GM23338 (cell line): Measurements from ENCODE around the gene ST8SIA4. TPM values are rescaled to one million over a fixed set of nuclear protein-coding genes. Genes with fewer than 3 reads are reported as not detected.

Experiments used
- ATAC-seq: fragments of 200-7000 bp; cut with Tn5 transposase; 3 replicates; pipeline ENCODE4 v1.9.1; 2020
- DNase-seq: peaks from one replicate; pipeline ENCODE4 v3.0.0-alpha.2; 2015; ENCODE audit warnings: low spot score
- H2AFZ ChIP-seq: fragments of 200-600 bp; sonication (generic); 2 replicates; pipeline ENCODE4 v1.8.0; 2016; ENCODE audit warnings: antibody characterized with exemption, mild to moderate bottlenecking, moderate library complexity
- H3F3A ChIP-seq: fragments of 200-600 bp; sonication (generic); replicated peaks from 2 replicates; pipeline ENCODE4 v1.8.0; 2017; ENCODE audit warnings: antibody characterized with exemption, mixed run types, low read depth
- H3K27ac ChIP-seq: fragments of 200-600 bp; sonication (generic); 2 replicates; pipeline ENCODE4 v1.6.1; 2016; ENCODE audit warnings: low read depth
- H3K27me3 ChIP-seq: fragments of 200-600 bp; sonication (generic); 2 replicates; pipeline ENCODE4 v1.8.0; 2016; ENCODE audit warnings: mild to moderate bottlenecking, mixed run types, moderate library complexity; ENCODE audit not compliant: insufficient read depth
- H3K36me3 ChIP-seq: fragments of 200-600 bp; sonication (generic); 2 replicates; pipeline ENCODE4 v1.8.0; 2016; ENCODE audit warnings: mild to moderate bottlenecking; ENCODE audit not compliant: insufficient read depth
- H3K4me1 ChIP-seq: fragments of 200-600 bp; sonication (generic); 2 replicates; pipeline ENCODE4 v1.8.0; 2016; ENCODE audit warnings: mild to moderate bottlenecking, moderate library complexity; ENCODE audit not compliant: insufficient read depth
- H3K4me2 ChIP-seq: fragments of 200-600 bp; sonication (generic); 2 replicates; pipeline ENCODE4 v1.7.1; 2017; ENCODE audit warnings: mixed run types
- H3K4me3 ChIP-seq: fragments of 200-600 bp; sonication (generic); 2 replicates; pipeline ENCODE4 v1.6.1; 2016; ENCODE audit warnings: mixed run types
- H3K79me2 ChIP-seq: fragments of 200-600 bp; sonication (generic); replicated peaks from 2 replicates; pipeline ENCODE4 v1.8.0; 2017; ENCODE audit warnings: mild to moderate bottlenecking; ENCODE audit not compliant: insufficient read depth
- H3K9me2 ChIP-seq: fragments of 200-600 bp; sonication (generic); 2 replicates; pipeline ENCODE4 v1.8.0; 2017; ENCODE audit not compliant: insufficient read depth
- H4K20me1 ChIP-seq: fragments of 200-600 bp; sonication (generic); replicated peaks from 2 replicates; pipeline ENCODE4 v1.8.0; 2017; ENCODE audit warnings: mild to moderate bottlenecking; ENCODE audit not compliant: insufficient read depth
- H3K27ac Mint-ChIP-seq: 2 replicates; pipeline ENCODE4 v1.8.0; 2020; ENCODE audit warnings: inconsistent platforms, mild to moderate bottlenecking, moderate library complexity, mixed read lengths
- H3K27me3 Mint-ChIP-seq: 3 replicates; pipeline ENCODE4 v1.8.0; 2022; ENCODE audit warnings: low read depth, mild to moderate bottlenecking, moderate library complexity, mixed read lengths, inconsistent platforms; ENCODE audit not compliant: insufficient read depth, poor library complexity
- H3K36me3 Mint-ChIP-seq: 3 replicates; pipeline ENCODE4 v1.8.0; 2021; ENCODE audit warnings: low read depth, mild to moderate bottlenecking, inconsistent platforms, moderate library complexity, mixed read lengths
- H3K4me1 Mint-ChIP-seq: 3 replicates; pipeline ENCODE4 v1.8.0; 2020; ENCODE audit warnings: mild to moderate bottlenecking, inconsistent platforms, mixed read lengths
- H3K4me3 Mint-ChIP-seq: 3 replicates; pipeline ENCODE4 v1.8.0; 2021; ENCODE audit warnings: moderate library complexity, mild to moderate bottlenecking, inconsistent platforms, mixed read lengths
- H3K9me3 Mint-ChIP-seq: 3 replicates; pipeline ENCODE4 v1.8.0; 2020; ENCODE audit warnings: moderate library complexity, mild to moderate bottlenecking, inconsistent platforms, mixed read lengths
- CREB1 ChIP-seq: fragments of 250-450 bp; sonication (Bioruptor Pico); IDR thresholded peaks from 2 replicates; pipeline ENCODE4 v1.5.0; 2020; ENCODE audit warnings: low read depth, mild to moderate bottlenecking, moderate library complexity
- EZH2 ChIP-seq: fragments of 200-600 bp; sonication (generic); IDR thresholded peaks from one replicate; pipeline ENCODE4 v1.8.0; 2017; ENCODE audit warnings: antibody characterized with exemption, mild to moderate bottlenecking, low read depth; ENCODE audit not compliant: unreplicated experiment
- EZH2phosphoT487 ChIP-seq: fragments of 200-600 bp; sonication (generic); IDR thresholded peaks from one replicate; pipeline ENCODE4 v1.8.1; 2018; ENCODE audit warnings: antibody characterized with exemption; ENCODE audit not compliant: unreplicated experiment
- JUNB ChIP-seq: IDR thresholded peaks from one replicate; pipeline ENCODE4 v1.6.1; 2016; ENCODE audit warnings: antibody characterized with exemption; ENCODE audit not compliant: unreplicated experiment
- NANOG ChIP-seq: IDR thresholded peaks from 2 replicates; pipeline ENCODE4 v1.6.1; 2016; ENCODE audit warnings: antibody characterized with exemption, borderline replicate concordance
- POLR2AphosphoS5 ChIP-seq: IDR thresholded peaks from 2 replicates; pipeline ENCODE4 v1.6.1; 2016; ENCODE audit warnings: antibody characterized with exemption, low read depth
- STAT1 ChIP-seq: IDR thresholded peaks from one replicate; pipeline ENCODE4 v1.6.1; 2016; ENCODE audit warnings: antibody characterized with exemption; ENCODE audit not compliant: unreplicated experiment
- ZNF114 ChIP-seq: fragments of 250-450 bp; sonication (Bioruptor Pico); IDR thresholded peaks from 2 replicates; pipeline ENCODE4 v1.5.0; 2020; ENCODE audit warnings: mild to moderate bottlenecking, moderate library complexity
- ZNF331 ChIP-seq: fragments of 250-450 bp; sonication (Bioruptor Pico); IDR thresholded peaks from 2 replicates; pipeline ENCODE4 v1.5.0; 2020; ENCODE audit warnings: low read depth, mild to moderate bottlenecking, moderate library complexity
- long read RNA-seq: library from polyadenylated mRNA; unstranded; transcript quantifications from one replicate; pipeline ENCODE4 v2.0.0, GENCODE V29; 2020; ENCODE audit not compliant: unreplicated experiment
- polyA plus RNA-seq: library from polyadenylated mRNA; unstranded; fragments of >200 nt; fragmentation: Nextera tagmentation; extraction: Ambion mirVana; gene quantifications from 2 replicates; pipeline ENCODE4 v1.2.1, GENCODE V29; 2016
- total RNA-seq: library from RNA; depleted of rRNA; stranded (reverse); fragments of >200 nt; shearing (Covaris generic); gene quantifications from 2 replicates; pipeline ENCODE4 v1.2.3, GENCODE V29; 2014; rRNA removed
- TF ChIP-seq, protein P1 (sequence below): IDR thresholded peaks from one replicate; pipeline ENCODE4 v1.6.1; 2018; ENCODE audit warnings: antibody characterized with exemption; ENCODE audit not compliant: unreplicated experiment
- TF ChIP-seq, protein P2 (sequence below): IDR thresholded peaks from 2 replicates; pipeline ENCODE4 v1.6.1; 2016; ENCODE audit warnings: antibody characterized with exemption
- TF ChIP-seq, protein P3 (sequence below), 2 experiments: fragments of 200-600 bp in 1 of 2; sonication (generic) in 1 of 2; conservative IDR thresholded peaks; 2 replicates each; pipeline versions ENCODE4 v1.5.1 to v1.6.1; 2016 to 2017; ENCODE audit warnings: antibody characterized with exemption in 2 of 2, low read depth in 2 of 2, mild to moderate bottlenecking in 2 of 2, moderate library complexity in 1 of 2

ST8SIA4 gene, protein sequence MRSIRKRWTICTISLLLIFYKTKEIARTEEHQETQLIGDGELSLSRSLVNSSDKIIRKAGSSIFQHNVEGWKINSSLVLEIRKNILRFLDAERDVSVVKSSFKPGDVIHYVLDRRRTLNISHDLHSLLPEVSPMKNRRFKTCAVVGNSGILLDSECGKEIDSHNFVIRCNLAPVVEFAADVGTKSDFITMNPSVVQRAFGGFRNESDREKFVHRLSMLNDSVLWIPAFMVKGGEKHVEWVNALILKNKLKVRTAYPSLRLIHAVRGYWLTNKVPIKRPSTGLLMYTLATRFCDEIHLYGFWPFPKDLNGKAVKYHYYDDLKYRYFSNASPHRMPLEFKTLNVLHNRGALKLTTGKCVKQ
- total RNA-seq: 0.28 and 1.3 TPM in 2 replicates
- polyA plus RNA-seq: 0.11 and 0.35 TPM in 2 replicates
- long read RNA-seq: 0 reads

DNA sequence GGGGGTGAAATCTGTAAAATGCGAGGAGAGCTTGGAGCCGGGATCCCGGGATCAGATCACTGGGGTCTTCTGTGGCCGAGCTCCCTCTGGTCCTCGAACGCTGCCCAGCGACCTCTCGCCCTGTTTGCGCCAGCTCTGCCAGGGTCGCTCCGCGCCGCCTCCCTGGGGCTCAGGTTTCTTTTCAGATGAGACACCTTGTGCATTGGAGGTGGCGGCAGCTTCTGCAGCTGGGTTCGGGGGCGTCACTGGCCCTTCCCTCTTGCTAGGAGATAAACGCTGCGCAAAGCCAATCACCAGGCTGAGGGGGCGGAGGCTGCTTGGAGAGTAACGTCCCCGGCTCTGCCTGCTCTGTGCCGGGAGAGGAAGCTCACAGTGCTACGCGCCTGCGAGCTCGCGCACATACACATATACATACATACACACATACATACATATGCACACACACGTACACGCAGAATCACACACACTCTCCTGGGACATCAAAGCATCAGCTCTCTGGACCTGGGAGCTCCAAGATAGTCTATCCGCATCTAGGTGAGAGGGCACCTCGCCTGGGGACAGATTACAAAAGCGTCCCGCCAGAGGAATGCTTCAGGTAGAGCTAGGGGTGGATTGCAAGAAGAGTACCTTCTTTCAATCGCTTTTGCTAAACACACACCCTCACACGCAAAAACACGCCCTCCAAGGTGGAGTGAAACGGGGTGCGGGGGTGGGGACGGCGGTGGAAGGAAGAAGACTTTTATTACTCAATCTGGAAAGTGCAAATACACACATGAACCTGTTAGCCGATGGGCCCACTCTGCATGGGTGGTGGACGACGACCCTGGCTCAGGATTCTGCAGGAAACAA lies at the start of gene ST8SIA4:
ST8SIA4 (minus strand) TSS at position 244 of the 849 bp plus-strand sequence. CDS start 327 bp downstream, outside the sequence.
- Histone ChIP-seq H3K4me3 (peak within 1 kb of the TSS; percentile 73), H3K9me2 (no peaks in the 10 kb centered on the region), H4K20me1 (no peaks in the 10 kb centered on the region; the same call in 1 of the 2 replicates), H3F3A (no peaks in the 10 kb centered on the region), H2AFZ (peak within 1 kb of the TSS; percentile 89), H3K27ac (no peak within 1 kb of the TSS), H3K4me2 (peak within 1 kb of the TSS; percentile 97), H3K79me2 (no peaks in the 10 kb centered on the region), H3K27me3 (peaks cover 80% of the 10 kb centered on the region), H3K4me1 (peaks cover 20% of the 10 kb centered on the region), H3K36me3 (no peaks in the 10 kb centered on the region)
- DNase-seq (peak; percentile 91), ATAC-seq (peak; percentile 86)
- H3K27me3 Mint-ChIP-seq: peaks cover 50% of the 10 kb centered on the region
- no peak within 1 kb of the TSS for H3K27ac Mint-ChIP-seq
- TF ChIP-seq, protein P1, sequence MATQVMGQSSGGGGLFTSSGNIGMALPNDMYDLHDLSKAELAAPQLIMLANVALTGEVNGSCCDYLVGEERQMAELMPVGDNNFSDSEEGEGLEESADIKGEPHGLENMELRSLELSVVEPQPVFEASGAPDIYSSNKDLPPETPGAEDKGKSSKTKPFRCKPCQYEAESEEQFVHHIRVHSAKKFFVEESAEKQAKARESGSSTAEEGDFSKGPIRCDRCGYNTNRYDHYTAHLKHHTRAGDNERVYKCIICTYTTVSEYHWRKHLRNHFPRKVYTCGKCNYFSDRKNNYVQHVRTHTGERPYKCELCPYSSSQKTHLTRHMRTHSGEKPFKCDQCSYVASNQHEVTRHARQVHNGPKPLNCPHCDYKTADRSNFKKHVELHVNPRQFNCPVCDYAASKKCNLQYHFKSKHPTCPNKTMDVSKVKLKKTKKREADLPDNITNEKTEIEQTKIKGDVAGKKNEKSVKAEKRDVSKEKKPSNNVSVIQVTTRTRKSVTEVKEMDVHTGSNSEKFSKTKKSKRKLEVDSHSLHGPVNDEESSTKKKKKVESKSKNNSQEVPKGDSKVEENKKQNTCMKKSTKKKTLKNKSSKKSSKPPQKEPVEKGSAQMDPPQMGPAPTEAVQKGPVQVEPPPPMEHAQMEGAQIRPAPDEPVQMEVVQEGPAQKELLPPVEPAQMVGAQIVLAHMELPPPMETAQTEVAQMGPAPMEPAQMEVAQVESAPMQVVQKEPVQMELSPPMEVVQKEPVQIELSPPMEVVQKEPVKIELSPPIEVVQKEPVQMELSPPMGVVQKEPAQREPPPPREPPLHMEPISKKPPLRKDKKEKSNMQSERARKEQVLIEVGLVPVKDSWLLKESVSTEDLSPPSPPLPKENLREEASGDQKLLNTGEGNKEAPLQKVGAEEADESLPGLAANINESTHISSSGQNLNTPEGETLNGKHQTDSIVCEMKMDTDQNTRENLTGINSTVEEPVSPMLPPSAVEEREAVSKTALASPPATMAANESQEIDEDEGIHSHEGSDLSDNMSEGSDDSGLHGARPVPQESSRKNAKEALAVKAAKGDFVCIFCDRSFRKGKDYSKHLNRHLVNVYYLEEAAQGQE: no peak
- TF ChIP-seq CREB1 (CRISPR knock-in tag) (no peak), EZH2phosphoT487 (no peak), POLR2AphosphoS5 (0 out of 2 replicates have a peak, but pooled peaks have one; percentile 38), ZNF331 (no peak), JUNB (no peak), EZH2 (peak; percentile 36), STAT1 (no peak), NANOG (no peak), ZNF114 (no peak)
- TF ChIP-seq, protein P2, sequence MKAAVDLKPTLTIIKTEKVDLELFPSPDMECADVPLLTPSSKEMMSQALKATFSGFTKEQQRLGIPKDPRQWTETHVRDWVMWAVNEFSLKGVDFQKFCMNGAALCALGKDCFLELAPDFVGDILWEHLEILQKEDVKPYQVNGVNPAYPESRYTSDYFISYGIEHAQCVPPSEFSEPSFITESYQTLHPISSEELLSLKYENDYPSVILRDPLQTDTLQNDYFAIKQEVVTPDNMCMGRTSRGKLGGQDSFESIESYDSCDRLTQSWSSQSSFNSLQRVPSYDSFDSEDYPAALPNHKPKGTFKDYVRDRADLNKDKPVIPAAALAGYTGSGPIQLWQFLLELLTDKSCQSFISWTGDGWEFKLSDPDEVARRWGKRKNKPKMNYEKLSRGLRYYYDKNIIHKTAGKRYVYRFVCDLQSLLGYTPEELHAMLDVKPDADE: no peak
- TF ChIP-seq, protein P3, sequence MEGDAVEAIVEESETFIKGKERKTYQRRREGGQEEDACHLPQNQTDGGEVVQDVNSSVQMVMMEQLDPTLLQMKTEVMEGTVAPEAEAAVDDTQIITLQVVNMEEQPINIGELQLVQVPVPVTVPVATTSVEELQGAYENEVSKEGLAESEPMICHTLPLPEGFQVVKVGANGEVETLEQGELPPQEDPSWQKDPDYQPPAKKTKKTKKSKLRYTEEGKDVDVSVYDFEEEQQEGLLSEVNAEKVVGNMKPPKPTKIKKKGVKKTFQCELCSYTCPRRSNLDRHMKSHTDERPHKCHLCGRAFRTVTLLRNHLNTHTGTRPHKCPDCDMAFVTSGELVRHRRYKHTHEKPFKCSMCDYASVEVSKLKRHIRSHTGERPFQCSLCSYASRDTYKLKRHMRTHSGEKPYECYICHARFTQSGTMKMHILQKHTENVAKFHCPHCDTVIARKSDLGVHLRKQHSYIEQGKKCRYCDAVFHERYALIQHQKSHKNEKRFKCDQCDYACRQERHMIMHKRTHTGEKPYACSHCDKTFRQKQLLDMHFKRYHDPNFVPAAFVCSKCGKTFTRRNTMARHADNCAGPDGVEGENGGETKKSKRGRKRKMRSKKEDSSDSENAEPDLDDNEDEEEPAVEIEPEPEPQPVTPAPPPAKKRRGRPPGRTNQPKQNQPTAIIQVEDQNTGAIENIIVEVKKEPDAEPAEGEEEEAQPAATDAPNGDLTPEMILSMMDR (conservative IDR thresholded peaks at IDR 0.05; ENCODE audit: low read depth in 2 of 2): no peak
- no peaks in the 10 kb centered on the region for H3K36me3 Mint-ChIP-seq
- peak within 1 kb of the TSS; percentile 86 for H3K4me3 Mint-ChIP-seq
- no peaks in the 10 kb centered on the region for H3K9me3 Mint-ChIP-seq
- peaks cover 32% of the 10 kb centered on the region for H3K4me1 Mint-ChIP-seq
